NCI-H146 (cell line): ENCODE data around the gene SDC1.

Experiments used
- DNase-seq: peaks from one replicate; lab custom pipeline; 2025; lab: John Stamatoyannopoulos, UW

Gene SDC1

GRCh38 chr2:20183373-20183772 lies 41.6 kb downstream of the SDC1 start:
- DNase-seq: no peak

GRCh38 chr2:20182241-20182931 lies 42.5 kb downstream of the SDC1 start:
- no peak for DNase-seq

GRCh38 chr2:20181761-20182160 lies 43.2 kb downstream of the SDC1 start:
- DNase-seq: no peak

- no peak for DNase-seq
Observed at GRCh38 chr2:20180676-20181648, 44.0 kb downstream of the SDC1 start.

- DNase-seq: peak; percentile 24
Observed at GRCh38 chr2:20179755-20180594, 45.0 kb downstream of the SDC1 start.

- no peak for DNase-seq
Observed at GRCh38 chr2:20179466-20179754, 45.5 kb downstream of the SDC1 start.

GRCh38 chr2:20178666-20179465 lies 46.1 kb downstream of the SDC1 start:
- no peak for DNase-seq

- DNase-seq: no peak
Observed at GRCh38 chr2:20178249-20178607, 46.7 kb downstream of the SDC1 start.

GRCh38 chr2:20177556-20178248 lies 47.2 kb downstream of the SDC1 start:
- no peak for DNase-seq

GRCh38 chr2:20176760-20177159 lies 48.2 kb downstream of the SDC1 start:
- DNase-seq: no peak

- DNase-seq: no peak
Observed at GRCh38 chr2:20175931-20176330, 49.0 kb downstream of the SDC1 start.

GRCh38 chr2:20175267-20175666 lies 49.7 kb downstream of the SDC1 start:
- DNase-seq: no peak

- no peak for DNase-seq
Observed at GRCh38 chr2:20174410-20174809, 50.5 kb downstream of the SDC1 start.

GRCh38 chr2:20173496-20174402 lies 51.2 kb downstream of the SDC1 start:
- DNase-seq: no peak

- no peak for DNase-seq
Observed at GRCh38 chr2:20173064-20173463, 51.9 kb downstream of the SDC1 start.

- DNase-seq: no peak
Observed at GRCh38 chr2:20172273-20173055, 52.5 kb downstream of the SDC1 start.

- DNase-seq: no peak
Observed at GRCh38 chr2:20171445-20171977, 53.4 kb downstream of the SDC1 start.

GRCh38 chr2:20170704-20171250 lies 54.2 kb downstream of the SDC1 start:
- DNase-seq: no peak
